ENCODE results near the gene RABGGTA.

Gene RABGGTA

GRCh38 chr14:24311837-24312615 lies 40.6 kb upstream of the RABGGTA start:
- no peak for TF ChIP-seq TAF1 (IDR thresholded peaks at IDR 0.05; ENCODE audit: borderline replicate concordance, low read depth, low read length)
- TF ChIP-seq POLR2A (IDR thresholded peaks at IDR 0.05; ENCODE audit: low read depth, low read length): no peak
- no peak for TF ChIP-seq POLR2AphosphoS5 (IDR thresholded peaks at IDR 0.05; ENCODE audit: low read depth, low read length)
- DNase-seq (ENCODE audit: insufficient read length): no peak

DNA sequence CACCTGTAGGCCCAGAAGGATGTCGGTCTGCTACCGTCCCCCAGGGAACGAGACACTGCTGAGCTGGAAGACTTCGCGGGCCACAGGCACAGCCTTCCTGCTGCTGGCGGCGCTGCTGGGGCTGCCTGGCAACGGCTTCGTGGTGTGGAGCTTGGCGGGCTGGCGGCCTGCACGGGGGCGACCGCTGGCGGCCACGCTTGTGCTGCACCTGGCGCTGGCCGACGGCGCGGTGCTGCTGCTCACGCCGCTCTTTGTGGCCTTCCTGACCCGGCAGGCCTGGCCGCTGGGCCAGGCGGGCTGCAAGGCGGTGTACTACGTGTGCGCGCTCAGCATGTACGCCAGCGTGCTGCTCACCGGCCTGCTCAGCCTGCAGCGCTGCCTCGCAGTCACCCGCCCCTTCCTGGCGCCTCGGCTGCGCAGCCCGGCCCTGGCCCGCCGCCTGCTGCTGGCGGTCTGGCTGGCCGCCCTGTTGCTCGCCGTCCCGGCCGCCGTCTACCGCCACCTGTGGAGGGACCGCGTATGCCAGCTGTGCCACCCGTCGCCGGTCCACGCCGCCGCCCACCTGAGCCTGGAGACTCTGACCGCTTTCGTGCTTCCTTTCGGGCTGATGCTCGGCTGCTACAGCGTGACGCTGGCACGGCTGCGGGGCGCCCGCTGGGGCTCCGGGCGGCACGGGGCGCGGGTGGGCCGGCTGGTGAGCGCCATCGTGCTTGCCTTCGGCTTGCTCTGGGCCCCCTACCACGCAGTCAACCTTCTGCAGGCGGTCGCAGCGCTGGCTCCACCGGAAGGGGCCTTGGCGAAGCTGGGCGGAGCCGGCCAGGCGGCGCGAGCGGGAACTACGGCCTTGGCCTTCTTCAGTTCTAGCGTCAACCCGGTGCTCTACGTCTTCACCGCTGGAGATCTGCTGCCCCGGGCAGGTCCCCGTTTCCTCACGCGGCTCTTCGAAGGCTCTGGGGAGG lies 39.5 kb upstream of the RABGGTA start, which contains the start of gene LTB4R:
Gene LTB4R, plus strand, starts transcription at position 857 of the 959 bp plus-strand sequence. CDS start 4,150 bp downstream, outside the sequence.
- DNase-seq (ENCODE audit: insufficient read length) (peak; percentile 65), FAIRE-seq (peak; percentile 93)
- TF ChIP-seq TAF1 (IDR thresholded peaks at IDR 0.05; ENCODE audit: borderline replicate concordance, low read depth, low read length) (no peak), POLR2A (IDR thresholded peaks at IDR 0.05; ENCODE audit: low read depth, low read length) (peak; percentile 11), POLR2AphosphoS5 (IDR thresholded peaks at IDR 0.05; ENCODE audit: low read depth, low read length) (peak; percentile 56; the same call in 1 of the 2 replicates)

More at GRCh38 chr14:24311837-24312615, 40.6 kb upstream of the RABGGTA start:
- FAIRE-seq: no peak

- DNase-seq (ENCODE audit: insufficient read length) (no peak), FAIRE-seq (no peak)
- TF ChIP-seq POLR2A (IDR thresholded peaks at IDR 0.05; ENCODE audit: low read depth, low read length): no peak
Observed at GRCh38 chr14:24310265-24310645, 38.9 kb upstream of the RABGGTA start.

- TF ChIP-seq POLR2AphosphoS5 (IDR thresholded peaks at IDR 0.05; ENCODE audit: low read depth, low read length) (no peak), TAF1 (IDR thresholded peaks at IDR 0.05; ENCODE audit: borderline replicate concordance, low read depth, low read length) (no peak), POLR2A (IDR thresholded peaks at IDR 0.05; ENCODE audit: low read depth, low read length) (no peak; the same call in 1 of the 2 replicates)
- FAIRE-seq: no peak
- DNase-seq (ENCODE audit: insufficient read length): no peak
Observed at GRCh38 chr14:24309538-24310264, 38.3 kb upstream of the RABGGTA start, which contains the start of gene LTB4R2. TSS of gene LTB4R2 (plus strand) at chr14:24310140. CDS start at chr14:24310665, 525 bp downstream.

- TF ChIP-seq POLR2A (IDR thresholded peaks at IDR 0.05; ENCODE audit: low read depth, low read length) (no peak), POLR2AphosphoS5 (IDR thresholded peaks at IDR 0.05; ENCODE audit: low read depth, low read length) (peak; percentile 29; the same call in 1 of the 2 replicates)
- FAIRE-seq (no peak), DNase-seq (ENCODE audit: insufficient read length) (no peak)
Observed at GRCh38 chr14:24308342-24309124, 37.1 kb upstream of the RABGGTA start.

DNA sequence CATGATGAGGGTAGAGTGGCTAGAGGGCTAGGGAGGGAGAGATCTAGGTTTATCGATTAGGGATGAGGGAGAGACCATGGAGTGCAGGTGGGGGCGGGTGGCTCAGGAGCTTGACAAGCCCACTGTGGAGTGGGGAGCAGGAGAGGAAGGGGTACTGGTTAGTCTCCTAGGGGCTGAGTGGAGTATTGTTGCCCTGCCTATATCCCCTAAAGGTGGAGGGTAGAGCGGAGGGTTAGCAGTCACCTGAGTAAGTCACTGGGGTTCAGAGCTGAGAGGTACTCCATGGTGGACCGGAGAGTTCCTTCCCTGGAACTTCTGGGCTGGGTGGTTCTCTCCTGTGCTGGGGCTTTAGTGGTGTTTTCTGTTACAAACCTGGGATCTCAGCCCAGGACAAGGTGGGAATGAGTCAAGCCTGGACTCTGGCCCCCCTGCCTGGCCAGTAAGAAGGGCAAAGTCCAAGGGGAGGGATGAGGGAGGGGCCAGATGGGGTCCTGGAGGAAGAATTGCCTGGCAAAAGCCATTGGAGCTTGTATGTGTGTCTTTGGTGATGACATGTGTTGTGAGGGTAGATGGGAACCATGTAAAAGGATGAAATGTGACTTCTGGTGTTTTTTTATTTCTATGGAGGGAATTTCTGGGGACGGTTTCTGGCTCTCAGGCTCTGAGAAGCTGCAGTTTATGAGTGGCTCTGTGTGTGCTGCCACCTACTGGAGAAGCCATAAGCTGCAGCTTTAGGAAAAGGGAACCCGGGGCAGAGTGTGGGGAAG lies 36.4 kb upstream of the RABGGTA start, which contains the start of gene CIDEB:
Gene CIDEB, minus strand, starts transcription at position 403 of the 767 bp plus-strand sequence. Its CDS starts 119 bp downstream, at position 284.
- FAIRE-seq: peak; percentile 62
- TF ChIP-seq TAF1 (IDR thresholded peaks at IDR 0.05; ENCODE audit: borderline replicate concordance, low read depth, low read length) (no peak), POLR2AphosphoS5 (IDR thresholded peaks at IDR 0.05; ENCODE audit: low read depth, low read length) (no peak), POLR2A (IDR thresholded peaks at IDR 0.05; ENCODE audit: low read depth, low read length) (no peak)
- DNase-seq (ENCODE audit: insufficient read length): peak; percentile 42

GRCh38 chr14:24307156-24307574 lies 35.8 kb upstream of the RABGGTA start:
- TF ChIP-seq TAF1 (IDR thresholded peaks at IDR 0.05; ENCODE audit: borderline replicate concordance, low read depth, low read length): no peak
- TF ChIP-seq POLR2AphosphoS5 (IDR thresholded peaks at IDR 0.05; ENCODE audit: low read depth, low read length): no peak
- TF ChIP-seq POLR2A (IDR thresholded peaks at IDR 0.05; ENCODE audit: low read depth, low read length): no peak
- FAIRE-seq: no peak
- no peak for DNase-seq (ENCODE audit: insufficient read length)

- TF ChIP-seq POLR2AphosphoS5 (IDR thresholded peaks at IDR 0.05; ENCODE audit: low read depth, low read length): no peak
- TF ChIP-seq TAF1 (IDR thresholded peaks at IDR 0.05; ENCODE audit: borderline replicate concordance, low read depth, low read length): no peak
- no peak for TF ChIP-seq POLR2A (IDR thresholded peaks at IDR 0.05; ENCODE audit: low read depth, low read length)
- FAIRE-seq (no peak), DNase-seq (ENCODE audit: insufficient read length) (no peak)
Observed at GRCh38 chr14:24304019-24304387, 32.6 kb upstream of the RABGGTA start.

- DNase-seq (ENCODE audit: insufficient read length): no peak
- no peak for TF ChIP-seq POLR2A (IDR thresholded peaks at IDR 0.05; ENCODE audit: low read depth, low read length)
- no peak for TF ChIP-seq POLR2AphosphoS5 (IDR thresholded peaks at IDR 0.05; ENCODE audit: low read depth, low read length)
- TF ChIP-seq TAF1 (IDR thresholded peaks at IDR 0.05; ENCODE audit: borderline replicate concordance, low read depth, low read length): no peak
- no peak for FAIRE-seq
Observed at GRCh38 chr14:24300326-24300980, 29.1 kb upstream of the RABGGTA start.
